ENCODE results near the gene PDZD7. TPM values are rescaled to one million over a fixed set of nuclear protein-coding genes. Genes with fewer than 3 reads are reported as not detected.

The PDZD7 gene
- total and polyA plus RNA-seq, 2 of the 8 experiments (the other 6 are each of a cell fraction or from before 2014, with no cell fraction given): 0.88 to 1.6 TPM

- TF ChIP-seq CTBP2 (IDR thresholded peaks at IDR 0.05; ENCODE audit: borderline replicate concordance, insufficient read depth, insufficient read length, low read length) (no peak), GABPA (IDR thresholded peaks at IDR 0.05; ENCODE audit: borderline replicate concordance, insufficient read depth, low read length) (no peak), JUN (IDR thresholded peaks at IDR 0.05; ENCODE audit: low read depth, low read length) (no peak), SUZ12 (IDR thresholded peaks at IDR 0.05; ENCODE audit: low read length) (peak; percentile 78; the same call in 1 of the 2 replicates), CTCF (IDR thresholded peaks at IDR 0.05; ENCODE audit: control extremely low read depth in 1 of 3, insufficient read depth in 1 of 3, low read depth in 1 of 3, low read length in 3 of 3) (no peak), RFX5 (IDR thresholded peaks at IDR 0.05; ENCODE audit: borderline replicate concordance, low read depth, low read length) (no peak), BCL11A (IDR thresholded peaks at IDR 0.05; ENCODE audit: low read depth in 2 of 2, low read length in 2 of 2) (no peak), MAFK (IDR thresholded peaks at IDR 0.05; ENCODE audit: low read depth, low read length) (no peak), POLR2AphosphoS5 (IDR thresholded peaks at IDR 0.05; ENCODE audit: low read depth, low read length) (no peak), EZH2 (IDR thresholded peaks at IDR 0.05; ENCODE audit: low read depth, low read length, severe bottlenecking) (peak; percentile 58)
These were observed 15.7 kb upstream of the PDZD7 start (continued) for GRCh38 chr10:101046332-101047238.

Measured in H1 (cell line).